Mammary epithelial cell (primary cell): Measurements from ENCODE around the gene LRIT3.

Experiments used
- CTCF ChIP-seq, 2 donors: IDR thresholded peaks in 1 of 2; conservative IDR thresholded peaks in 1 of 2; 2 replicates each; pipeline ENCODE4 v1.5.1; 2011 to 2012; ENCODE audit warnings: inconsistent platforms in 2 of 2, low read length in 2 of 2, mild to moderate bottlenecking in 2 of 2, control low read depth in 1 of 2, low read depth in 1 of 2; ENCODE audit not compliant: insufficient read depth in 1 of 2; ENCODE audit errors: extremely low read depth in 1 of 2
- EZH2 ChIP-seq: IDR thresholded peaks from 2 replicates; pipeline ENCODE4 v1.6.1; 2012; ENCODE audit warnings: low read length, inconsistent platforms, borderline replicate concordance

- no peak for TF ChIP-seq CTCF (conservative IDR thresholded peaks at IDR 0.05 in 1 of 2, IDR thresholded peaks at IDR 0.05 in 1 of 2; ENCODE audit: extremely low read depth in 1 of 2, insufficient read depth in 1 of 2, low read depth in 1 of 2, low read length in 2 of 2)
- TF ChIP-seq EZH2, result no peak
Observed at GRCh38 chr4:109850601-109851000, 2.7 kb downstream of the LRIT3 start.
